ENCODE measurements around the gene C16orf96. TPM values are rescaled to one million over a fixed set of nuclear protein-coding genes. Genes with fewer than 3 reads are reported as not detected.

C16orf96 gene
- total RNA-seq, 1 experiment from 2014 or later: not detected

DNA sequence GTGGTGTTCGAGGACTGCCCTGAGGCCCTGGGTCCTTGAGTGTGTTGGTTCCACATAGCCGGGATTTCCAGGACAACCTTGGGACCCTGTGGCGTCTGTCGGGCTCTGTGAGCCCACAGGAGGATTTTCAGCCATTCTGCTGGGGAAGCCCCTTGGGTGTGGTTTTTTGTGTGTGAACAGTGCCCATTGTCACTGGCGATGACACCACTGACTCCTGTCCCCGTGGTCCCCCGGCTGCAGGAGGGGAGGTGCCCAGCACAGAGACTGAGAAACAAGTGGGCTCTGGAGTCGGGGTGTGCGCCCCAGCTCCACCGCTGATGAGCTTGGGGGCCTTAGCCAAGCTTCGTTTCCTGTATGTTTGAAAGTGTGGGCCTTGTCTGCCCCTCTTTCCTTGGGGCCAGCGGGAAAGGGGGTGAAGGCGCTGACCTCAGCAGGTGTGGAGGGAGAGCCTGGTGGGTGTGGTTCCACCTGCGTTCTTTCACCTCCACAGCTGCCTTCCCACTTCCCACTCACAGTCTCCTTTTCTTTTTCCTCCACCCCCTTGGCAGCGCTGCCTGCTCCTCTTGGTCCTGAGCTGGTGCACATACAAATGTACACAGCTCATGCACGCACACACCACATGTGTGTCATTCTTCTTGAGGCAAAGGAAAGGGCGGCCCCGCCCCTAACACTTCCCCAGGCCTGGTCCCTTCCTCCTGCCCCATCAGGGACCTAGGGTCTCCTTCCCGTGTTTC, 84.6 kb downstream of the C16orf96 start:
- no peak for DNase-seq (ENCODE audit: extremely low read depth, low read depth)

DNA sequence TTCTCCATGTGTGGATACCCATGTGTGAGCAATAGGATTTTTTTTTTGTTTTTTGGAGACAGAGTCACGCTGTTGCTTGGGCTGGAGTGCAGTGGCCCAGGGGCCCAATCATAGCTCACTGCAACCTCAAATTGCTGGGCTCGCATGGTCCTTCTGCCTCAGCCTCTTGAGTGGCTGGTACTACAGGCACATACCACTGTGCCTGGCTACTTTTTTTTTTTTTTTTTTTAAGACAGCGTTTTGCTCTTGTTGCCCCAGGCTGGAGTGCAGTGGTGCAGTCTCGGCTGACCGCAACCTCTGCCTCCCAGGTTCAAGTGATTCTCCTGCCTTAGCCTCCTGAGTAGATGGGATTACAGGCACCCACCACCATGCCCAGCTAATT, 85.2 kb downstream of the C16orf96 start:
- no peak for DNase-seq (ENCODE audit: extremely low read depth, low read depth)

GRCh38 chr16:4641895-4642294, 85.8 kb downstream of the C16orf96 start:
- no peak for DNase-seq (ENCODE audit: extremely low read depth, low read depth)

- DNase-seq (ENCODE audit: extremely low read depth, low read depth): no peak
These were observed 90.9 kb downstream of the C16orf96 start for GRCh38 chr16:4646773-4647643.

DNA sequence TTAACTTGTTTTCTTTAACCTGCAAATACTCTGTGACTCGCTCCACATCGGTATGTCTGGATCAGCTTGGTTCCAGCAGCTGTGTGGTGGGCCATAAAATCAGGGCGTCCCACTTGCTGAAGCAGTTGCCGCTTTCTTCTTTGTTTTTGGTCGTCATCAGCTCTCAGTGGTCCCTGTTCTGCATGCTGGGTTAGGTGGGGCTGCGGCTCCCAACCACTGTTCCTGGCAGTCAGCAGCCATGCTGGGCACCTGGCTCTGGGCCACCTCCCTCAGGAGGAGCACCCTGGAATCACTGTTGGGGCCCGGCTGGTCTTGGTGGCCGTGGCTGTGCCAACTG, 91.5 kb downstream of the C16orf96 start:
- DNase-seq (ENCODE audit: extremely low read depth, low read depth): no peak

DNA sequence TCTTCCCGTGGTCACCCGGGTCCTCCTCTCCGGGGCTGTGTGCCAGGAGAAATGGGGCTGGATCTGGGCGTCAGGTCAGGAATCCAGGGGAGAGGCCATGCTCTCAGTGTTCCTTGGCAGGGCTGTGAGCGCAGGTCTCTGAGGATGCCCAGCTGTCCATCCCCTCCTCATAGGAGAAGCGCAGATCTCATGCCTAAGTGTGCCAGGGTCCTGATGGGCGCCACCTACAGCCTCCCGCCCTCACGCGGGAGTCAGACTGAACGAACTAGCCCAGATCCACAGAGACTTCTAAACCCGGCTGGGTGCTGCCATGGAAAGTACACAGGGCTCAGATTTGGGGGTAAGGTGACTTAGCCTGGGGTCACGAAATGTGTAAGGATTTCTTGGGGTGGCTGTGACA, 92.8 kb downstream of the C16orf96 start:
- no peak for DNase-seq (ENCODE audit: extremely low read depth, low read depth)

GRCh38 chr16:4649744-4650442, 93.8 kb downstream of the C16orf96 start:
- no peak for DNase-seq (ENCODE audit: extremely low read depth, low read depth)

Small RNA genes lying within 50 kb of the gene (small RNA-seq; reads per million reads assigned to genes)
- 0 reads per million in 2 experiments for gene RN7SL850P

Other genes with a start within 250 kb of the C16orf96 start
- 4.3 and 6.3 TPM in 2 replicates for gene GLIS2, start 240.3 kb upstream of the C16orf96 start, total RNA-seq (2014; rRNA removed; shearing (Covaris generic))
- gene PAM16, start 205.0 kb upstream of the C16orf96 start, total RNA-seq (2014; rRNA removed; shearing (Covaris generic)): 65.7 and 80.6 TPM in 2 replicates
- 5.1 and 7.2 TPM in 2 replicates for gene VASN, start 184.5 kb upstream of the C16orf96 start, total RNA-seq (2014; rRNA removed; shearing (Covaris generic))
- gene CORO7, start 139.7 kb upstream of the C16orf96 start, total RNA-seq (2014; rRNA removed; shearing (Covaris generic)): 12.3 and 13.1 TPM in 2 replicates
- 210 and 214 TPM in 2 replicates for gene DNAJA3, start 130.5 kb upstream of the C16orf96 start, total RNA-seq (2014; rRNA removed; shearing (Covaris generic))
- gene NMRAL1, start 81.7 kb upstream of the C16orf96 start, total RNA-seq (2014; rRNA removed; shearing (Covaris generic)): 47.9 and 50.7 TPM in 2 replicates
- gene HMOX2, start 79.9 kb upstream of the C16orf96 start, total RNA-seq (2014; rRNA removed; shearing (Covaris generic)): 32.2 and 34.6 TPM in 2 replicates
- 4.7 and 5.3 TPM in 2 replicates for gene CDIP1, start 17.6 kb upstream of the C16orf96 start, total RNA-seq (2014; rRNA removed; shearing (Covaris generic))
- 10.7 and 11.5 TPM in 2 replicates for gene UBALD1, start 58.5 kb downstream of the C16orf96 start, total RNA-seq (2014; rRNA removed; shearing (Covaris generic))
- gene MGRN1, start 68.5 kb downstream of the C16orf96 start, total RNA-seq (2014; rRNA removed; shearing (Covaris generic)): 13.6 and 15.3 TPM in 2 replicates
- 5.5 and 7.8 TPM in 2 replicates for gene NUDT16L1, start 137.2 kb downstream of the C16orf96 start, total RNA-seq (2014; rRNA removed; shearing (Covaris generic))
- 8.2 and 13.8 TPM in 2 replicates for gene ANKS3, start 177.9 kb downstream of the C16orf96 start, total RNA-seq (2014; rRNA removed; shearing (Covaris generic))
- 0.15 and 0.26 TPM in 2 replicates for gene DNAAF8, start 178.2 kb downstream of the C16orf96 start, total RNA-seq (2014; rRNA removed; shearing (Covaris generic))
- gene ZNF500, start 210.8 kb downstream of the C16orf96 start, total RNA-seq (2014; rRNA removed; shearing (Covaris generic)): 6.2 and 7.0 TPM in 2 replicates
- not detected in 2 replicates for gene SEPTIN12, start 232.0 kb downstream of the C16orf96 start, total RNA-seq (2014; rRNA removed; shearing (Covaris generic))
- not detected in 2 replicates for gene SMIM22, start 239.0 kb downstream of the C16orf96 start, total RNA-seq (2014; rRNA removed; shearing (Covaris generic))
- 5.3 and 9.5 TPM in 2 replicates for gene ROGDI, start 246.3 kb downstream of the C16orf96 start, total RNA-seq (2014; rRNA removed; shearing (Covaris generic))